AG09309 (cell line): ENCODE measurements around the gene LDLRAD4.

Experiments used
- DNase-seq: peaks from one replicate; pipeline ENCODE4 v3.0.0-alpha.2; 2010; ENCODE audit warnings: low read depth
- H3K4me3 ChIP-seq: 2 replicates; pipeline ENCODE4 v1.5.1; 2011; ENCODE audit warnings: mild to moderate bottlenecking, low read depth, low read length, moderate library complexity; ENCODE audit not compliant: control insufficient read depth
- CTCF ChIP-seq: IDR thresholded peaks from 2 replicates; pipeline ENCODE4 v1.5.1; 2011; ENCODE audit warnings: mild to moderate bottlenecking, low read depth, low read length, inconsistent platforms; ENCODE audit not compliant: insufficient read depth, control insufficient read depth; ENCODE audit errors: missing control alignments

The LDLRAD4 gene

GRCh38 chr18:13409997-13410396 lies 191.4 kb downstream of the LDLRAD4 start:
- no peak overlapping the region for H3K4me3 ChIP-seq
- DNase-seq: no peak
- no peak for TF ChIP-seq CTCF

DNA sequence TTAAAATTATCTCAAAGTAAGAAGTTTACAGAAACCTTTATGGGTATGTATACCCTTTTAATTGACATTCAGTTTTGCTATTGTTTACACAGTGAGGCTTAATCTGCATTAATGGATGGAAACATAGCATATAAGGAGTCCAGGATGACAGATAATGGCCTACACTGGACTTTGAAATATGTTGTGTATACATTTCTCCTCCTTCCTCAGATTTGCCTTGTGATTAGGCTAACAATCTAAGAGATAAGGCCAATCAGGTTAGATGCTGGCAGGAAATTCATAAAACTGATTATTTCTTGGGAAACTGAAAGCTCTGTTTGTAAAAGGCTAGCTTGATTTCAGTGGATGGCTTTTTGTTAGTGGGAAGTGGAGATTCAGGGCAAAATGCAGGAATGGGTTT lies 191.9 kb downstream of the LDLRAD4 start:
- no peak for TF ChIP-seq CTCF
- DNase-seq: no peak
- no peak overlapping the region for H3K4me3 ChIP-seq

DNA sequence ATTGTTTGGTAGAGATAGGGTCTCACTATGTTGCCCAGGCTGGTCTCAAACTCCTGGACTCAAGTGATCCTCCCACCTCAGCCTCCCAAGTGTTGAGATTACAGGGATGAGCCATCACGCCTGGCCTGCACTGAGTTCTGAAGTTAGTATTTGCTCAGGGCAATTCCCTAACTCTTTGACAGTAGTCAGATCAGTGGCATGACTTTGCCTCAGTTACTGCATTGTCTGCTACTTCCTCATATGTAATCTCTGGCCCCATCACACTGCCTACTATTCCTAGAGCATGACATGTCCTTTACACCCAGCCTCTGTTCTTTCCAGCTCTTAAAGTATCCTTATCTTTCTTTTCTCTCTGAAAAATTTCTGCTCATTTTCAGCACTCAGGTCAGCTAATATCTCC lies 193.5 kb downstream of the LDLRAD4 start:
- no peak for TF ChIP-seq CTCF
- DNase-seq: no peak
- no peak overlapping the region for H3K4me3 ChIP-seq

- H3K4me3 ChIP-seq: no peak overlapping the region
- DNase-seq: no peak
- TF ChIP-seq CTCF: no peak
Measured at GRCh38 chr18:13412901-13413300, 194.3 kb downstream of the LDLRAD4 start.

DNA sequence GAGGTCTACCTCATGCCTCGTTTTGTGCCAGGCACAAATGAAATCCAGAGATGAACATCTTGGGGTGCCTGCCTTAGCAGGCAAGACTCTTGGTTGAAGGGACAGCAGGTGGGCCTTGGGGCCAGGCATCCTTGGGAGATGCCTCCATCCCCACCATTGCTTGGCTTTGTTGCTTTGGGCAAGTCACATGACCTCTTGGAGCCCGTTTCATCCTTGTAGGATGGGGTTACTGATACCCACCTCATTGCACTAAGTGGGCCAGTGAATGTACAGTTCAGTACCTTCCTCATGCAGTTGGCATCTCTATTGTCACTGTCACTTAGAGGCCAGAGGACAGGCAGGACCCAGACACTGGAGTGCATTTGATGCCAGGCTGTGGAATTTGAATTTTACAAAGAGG lies 195.5 kb downstream of the LDLRAD4 start:
- DNase-seq: no peak
- TF ChIP-seq CTCF: no peak
- H3K4me3 ChIP-seq: no peak overlapping the region

- DNase-seq: no peak
- TF ChIP-seq CTCF: no peak
- H3K4me3 ChIP-seq: no peak overlapping the region
Measured at GRCh38 chr18:13414521-13414920, 196.0 kb downstream of the LDLRAD4 start.

DNA sequence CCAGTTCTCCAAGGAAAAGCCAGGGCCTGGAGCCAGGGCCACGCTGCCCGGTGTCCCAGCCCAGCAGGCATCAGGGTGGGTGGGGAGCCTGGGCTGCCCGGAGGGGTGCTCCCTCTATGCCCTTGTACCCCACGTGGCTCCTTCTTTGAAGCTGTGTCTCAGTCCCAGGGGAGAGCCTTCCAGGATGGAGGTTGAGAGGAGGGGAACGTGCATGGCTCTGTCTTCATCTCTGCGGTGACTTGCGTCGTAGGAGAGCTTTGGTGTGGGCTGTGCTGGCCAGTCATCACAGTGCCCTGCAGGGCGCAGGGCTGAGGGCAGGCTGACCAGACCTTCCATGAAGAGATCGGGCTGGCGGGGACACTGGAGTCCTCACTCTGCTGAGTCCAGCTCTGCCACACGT lies 197.2 kb downstream of the LDLRAD4 start:
- TF ChIP-seq CTCF: no peak

More for the DNA sequence above, 197.2 kb downstream of the LDLRAD4 start:
- DNase-seq: no peak
- H3K4me3 ChIP-seq: no peak overlapping the region
